GM23338 (cell line): ENCODE data around the gene TFPI2. TPM values are rescaled to one million over a fixed set of nuclear protein-coding genes. Genes with fewer than 3 reads are reported as not detected.
A peak's percentile ranks its signal among the peaks of the same experiment; 100 is the strongest.

Source experiments
- ATAC-seq: fragments of 200-7000 bp; cut with Tn5 transposase; 3 replicates; pipeline ENCODE4 v1.9.1; 2020
- DNase-seq: peaks from one replicate; pipeline ENCODE4 v3.0.0-alpha.2; 2015; ENCODE audit warnings: low spot score
- H2AFZ ChIP-seq: fragments of 200-600 bp; sonication (generic); 2 replicates; pipeline ENCODE4 v1.8.0; 2016; ENCODE audit warnings: antibody characterized with exemption, mild to moderate bottlenecking, moderate library complexity
- H3F3A ChIP-seq: fragments of 200-600 bp; sonication (generic); replicated peaks from 2 replicates; pipeline ENCODE4 v1.8.0; 2017; ENCODE audit warnings: antibody characterized with exemption, mixed run types, low read depth
- H3K27ac ChIP-seq: fragments of 200-600 bp; sonication (generic); 2 replicates; pipeline ENCODE4 v1.6.1; 2016; ENCODE audit warnings: low read depth
- H3K27me3 ChIP-seq: fragments of 200-600 bp; sonication (generic); 2 replicates; pipeline ENCODE4 v1.8.0; 2016; ENCODE audit warnings: mild to moderate bottlenecking, mixed run types, moderate library complexity; ENCODE audit not compliant: insufficient read depth
- H3K36me3 ChIP-seq: fragments of 200-600 bp; sonication (generic); 2 replicates; pipeline ENCODE4 v1.8.0; 2016; ENCODE audit warnings: mild to moderate bottlenecking; ENCODE audit not compliant: insufficient read depth
- H3K4me1 ChIP-seq: fragments of 200-600 bp; sonication (generic); 2 replicates; pipeline ENCODE4 v1.8.0; 2016; ENCODE audit warnings: mild to moderate bottlenecking, moderate library complexity; ENCODE audit not compliant: insufficient read depth
- H3K4me2 ChIP-seq: fragments of 200-600 bp; sonication (generic); 2 replicates; pipeline ENCODE4 v1.7.1; 2017; ENCODE audit warnings: mixed run types
- H3K4me3 ChIP-seq: fragments of 200-600 bp; sonication (generic); 2 replicates; pipeline ENCODE4 v1.6.1; 2016; ENCODE audit warnings: mixed run types
- H3K79me2 ChIP-seq: fragments of 200-600 bp; sonication (generic); replicated peaks from 2 replicates; pipeline ENCODE4 v1.8.0; 2017; ENCODE audit warnings: mild to moderate bottlenecking; ENCODE audit not compliant: insufficient read depth
- H3K9me2 ChIP-seq: fragments of 200-600 bp; sonication (generic); 2 replicates; pipeline ENCODE4 v1.8.0; 2017; ENCODE audit not compliant: insufficient read depth
- H4K20me1 ChIP-seq: fragments of 200-600 bp; sonication (generic); replicated peaks from 2 replicates; pipeline ENCODE4 v1.8.0; 2017; ENCODE audit warnings: mild to moderate bottlenecking; ENCODE audit not compliant: insufficient read depth
- H3K27ac Mint-ChIP-seq: 2 replicates; pipeline ENCODE4 v1.8.0; 2020; ENCODE audit warnings: inconsistent platforms, mild to moderate bottlenecking, moderate library complexity, mixed read lengths
- H3K27me3 Mint-ChIP-seq: 3 replicates; pipeline ENCODE4 v1.8.0; 2022; ENCODE audit warnings: low read depth, mild to moderate bottlenecking, moderate library complexity, mixed read lengths, inconsistent platforms; ENCODE audit not compliant: insufficient read depth, poor library complexity
- H3K36me3 Mint-ChIP-seq: 3 replicates; pipeline ENCODE4 v1.8.0; 2021; ENCODE audit warnings: low read depth, mild to moderate bottlenecking, inconsistent platforms, moderate library complexity, mixed read lengths
- H3K4me1 Mint-ChIP-seq: 3 replicates; pipeline ENCODE4 v1.8.0; 2020; ENCODE audit warnings: mild to moderate bottlenecking, inconsistent platforms, mixed read lengths
- H3K4me3 Mint-ChIP-seq: 3 replicates; pipeline ENCODE4 v1.8.0; 2021; ENCODE audit warnings: moderate library complexity, mild to moderate bottlenecking, inconsistent platforms, mixed read lengths
- H3K9me3 Mint-ChIP-seq: 3 replicates; pipeline ENCODE4 v1.8.0; 2020; ENCODE audit warnings: moderate library complexity, mild to moderate bottlenecking, inconsistent platforms, mixed read lengths
- EZH2 ChIP-seq: fragments of 200-600 bp; sonication (generic); IDR thresholded peaks from one replicate; pipeline ENCODE4 v1.8.0; 2017; ENCODE audit warnings: antibody characterized with exemption, mild to moderate bottlenecking, low read depth; ENCODE audit not compliant: unreplicated experiment
- EZH2phosphoT487 ChIP-seq: fragments of 200-600 bp; sonication (generic); IDR thresholded peaks from one replicate; pipeline ENCODE4 v1.8.1; 2018; ENCODE audit warnings: antibody characterized with exemption; ENCODE audit not compliant: unreplicated experiment
- JUNB ChIP-seq: IDR thresholded peaks from one replicate; pipeline ENCODE4 v1.6.1; 2016; ENCODE audit warnings: antibody characterized with exemption; ENCODE audit not compliant: unreplicated experiment
- NANOG ChIP-seq: IDR thresholded peaks from 2 replicates; pipeline ENCODE4 v1.6.1; 2016; ENCODE audit warnings: antibody characterized with exemption, borderline replicate concordance
- polyA plus RNA-seq: library from polyadenylated mRNA; unstranded; fragments of >200 nt; fragmentation: Nextera tagmentation; extraction: Ambion mirVana; gene quantifications from 2 replicates; pipeline ENCODE4 v1.2.1, GENCODE V29; 2016
- total RNA-seq: library from RNA; depleted of rRNA; stranded (reverse); fragments of >200 nt; shearing (Covaris generic); gene quantifications from 2 replicates; pipeline ENCODE4 v1.2.3, GENCODE V29; 2014
- TF ChIP-seq, protein P1 (sequence below): fragments of 250-450 bp; sonication (Bioruptor Pico); IDR thresholded peaks from 2 replicates; pipeline ENCODE4 v1.5.0; 2020; ENCODE audit warnings: mild to moderate bottlenecking, moderate library complexity
- TF ChIP-seq, protein P2 (sequence below): IDR thresholded peaks from 2 replicates; pipeline ENCODE4 v1.6.1; 2016; ENCODE audit warnings: antibody characterized with exemption
- TF ChIP-seq, protein P3 (sequence below): IDR thresholded peaks from one replicate; pipeline ENCODE4 v1.6.1; 2018; ENCODE audit warnings: antibody characterized with exemption; ENCODE audit not compliant: unreplicated experiment

TFPI2 gene
- total and polyA plus RNA-seq, 2 experiments from 2014 or later: 13.3 to 18.1 TPM

DNA sequence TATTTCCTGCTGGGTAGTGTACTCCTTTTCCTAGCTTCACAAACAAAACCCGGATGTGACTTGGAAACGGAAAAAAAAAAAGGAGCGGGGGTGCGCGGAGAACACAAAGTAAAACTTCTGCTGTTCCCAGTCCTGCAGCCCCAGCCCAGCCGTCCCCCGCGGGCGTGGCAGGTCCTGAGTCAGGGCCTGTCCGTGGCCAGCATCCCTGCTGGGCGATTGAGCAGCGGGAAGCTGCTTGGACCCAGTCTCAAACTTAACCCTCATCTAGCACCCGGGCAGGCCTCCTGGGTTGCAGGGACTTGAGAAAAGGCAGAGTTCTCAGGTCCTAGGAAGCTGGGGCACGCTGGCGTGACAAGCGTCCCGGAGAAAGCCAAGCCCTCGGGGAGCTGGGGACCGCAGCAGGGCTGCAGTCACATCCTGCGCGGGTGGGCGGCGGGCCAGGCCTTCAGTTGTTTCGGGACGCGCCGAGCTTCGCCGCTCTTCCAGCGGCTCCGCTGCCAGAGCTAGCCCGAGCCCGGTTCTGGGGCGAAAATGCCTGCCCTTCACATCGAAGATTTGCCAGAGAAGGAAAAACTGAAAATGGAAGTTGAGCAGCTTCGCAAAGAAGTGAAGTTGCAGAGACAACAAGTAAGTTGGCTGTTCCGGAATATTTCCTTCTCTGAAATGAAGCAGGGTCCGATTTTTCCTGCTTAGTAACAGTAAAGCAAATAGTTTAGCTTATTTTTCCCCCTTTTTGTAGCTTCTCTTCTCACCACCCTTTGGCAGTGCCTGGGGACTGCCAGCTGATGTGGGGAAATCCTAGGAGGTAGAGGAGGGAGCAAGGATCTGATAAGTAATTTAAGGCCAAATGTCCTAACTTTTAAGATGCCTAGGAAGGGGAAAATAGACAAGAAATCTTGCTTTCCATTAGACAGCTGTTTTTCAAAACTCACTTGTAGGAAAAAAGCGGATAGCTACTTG lies 31.3 kb upstream of the TFPI2 start, which contains the start of gene GNG11 (continued):
- TF ChIP-seq, protein P1, sequence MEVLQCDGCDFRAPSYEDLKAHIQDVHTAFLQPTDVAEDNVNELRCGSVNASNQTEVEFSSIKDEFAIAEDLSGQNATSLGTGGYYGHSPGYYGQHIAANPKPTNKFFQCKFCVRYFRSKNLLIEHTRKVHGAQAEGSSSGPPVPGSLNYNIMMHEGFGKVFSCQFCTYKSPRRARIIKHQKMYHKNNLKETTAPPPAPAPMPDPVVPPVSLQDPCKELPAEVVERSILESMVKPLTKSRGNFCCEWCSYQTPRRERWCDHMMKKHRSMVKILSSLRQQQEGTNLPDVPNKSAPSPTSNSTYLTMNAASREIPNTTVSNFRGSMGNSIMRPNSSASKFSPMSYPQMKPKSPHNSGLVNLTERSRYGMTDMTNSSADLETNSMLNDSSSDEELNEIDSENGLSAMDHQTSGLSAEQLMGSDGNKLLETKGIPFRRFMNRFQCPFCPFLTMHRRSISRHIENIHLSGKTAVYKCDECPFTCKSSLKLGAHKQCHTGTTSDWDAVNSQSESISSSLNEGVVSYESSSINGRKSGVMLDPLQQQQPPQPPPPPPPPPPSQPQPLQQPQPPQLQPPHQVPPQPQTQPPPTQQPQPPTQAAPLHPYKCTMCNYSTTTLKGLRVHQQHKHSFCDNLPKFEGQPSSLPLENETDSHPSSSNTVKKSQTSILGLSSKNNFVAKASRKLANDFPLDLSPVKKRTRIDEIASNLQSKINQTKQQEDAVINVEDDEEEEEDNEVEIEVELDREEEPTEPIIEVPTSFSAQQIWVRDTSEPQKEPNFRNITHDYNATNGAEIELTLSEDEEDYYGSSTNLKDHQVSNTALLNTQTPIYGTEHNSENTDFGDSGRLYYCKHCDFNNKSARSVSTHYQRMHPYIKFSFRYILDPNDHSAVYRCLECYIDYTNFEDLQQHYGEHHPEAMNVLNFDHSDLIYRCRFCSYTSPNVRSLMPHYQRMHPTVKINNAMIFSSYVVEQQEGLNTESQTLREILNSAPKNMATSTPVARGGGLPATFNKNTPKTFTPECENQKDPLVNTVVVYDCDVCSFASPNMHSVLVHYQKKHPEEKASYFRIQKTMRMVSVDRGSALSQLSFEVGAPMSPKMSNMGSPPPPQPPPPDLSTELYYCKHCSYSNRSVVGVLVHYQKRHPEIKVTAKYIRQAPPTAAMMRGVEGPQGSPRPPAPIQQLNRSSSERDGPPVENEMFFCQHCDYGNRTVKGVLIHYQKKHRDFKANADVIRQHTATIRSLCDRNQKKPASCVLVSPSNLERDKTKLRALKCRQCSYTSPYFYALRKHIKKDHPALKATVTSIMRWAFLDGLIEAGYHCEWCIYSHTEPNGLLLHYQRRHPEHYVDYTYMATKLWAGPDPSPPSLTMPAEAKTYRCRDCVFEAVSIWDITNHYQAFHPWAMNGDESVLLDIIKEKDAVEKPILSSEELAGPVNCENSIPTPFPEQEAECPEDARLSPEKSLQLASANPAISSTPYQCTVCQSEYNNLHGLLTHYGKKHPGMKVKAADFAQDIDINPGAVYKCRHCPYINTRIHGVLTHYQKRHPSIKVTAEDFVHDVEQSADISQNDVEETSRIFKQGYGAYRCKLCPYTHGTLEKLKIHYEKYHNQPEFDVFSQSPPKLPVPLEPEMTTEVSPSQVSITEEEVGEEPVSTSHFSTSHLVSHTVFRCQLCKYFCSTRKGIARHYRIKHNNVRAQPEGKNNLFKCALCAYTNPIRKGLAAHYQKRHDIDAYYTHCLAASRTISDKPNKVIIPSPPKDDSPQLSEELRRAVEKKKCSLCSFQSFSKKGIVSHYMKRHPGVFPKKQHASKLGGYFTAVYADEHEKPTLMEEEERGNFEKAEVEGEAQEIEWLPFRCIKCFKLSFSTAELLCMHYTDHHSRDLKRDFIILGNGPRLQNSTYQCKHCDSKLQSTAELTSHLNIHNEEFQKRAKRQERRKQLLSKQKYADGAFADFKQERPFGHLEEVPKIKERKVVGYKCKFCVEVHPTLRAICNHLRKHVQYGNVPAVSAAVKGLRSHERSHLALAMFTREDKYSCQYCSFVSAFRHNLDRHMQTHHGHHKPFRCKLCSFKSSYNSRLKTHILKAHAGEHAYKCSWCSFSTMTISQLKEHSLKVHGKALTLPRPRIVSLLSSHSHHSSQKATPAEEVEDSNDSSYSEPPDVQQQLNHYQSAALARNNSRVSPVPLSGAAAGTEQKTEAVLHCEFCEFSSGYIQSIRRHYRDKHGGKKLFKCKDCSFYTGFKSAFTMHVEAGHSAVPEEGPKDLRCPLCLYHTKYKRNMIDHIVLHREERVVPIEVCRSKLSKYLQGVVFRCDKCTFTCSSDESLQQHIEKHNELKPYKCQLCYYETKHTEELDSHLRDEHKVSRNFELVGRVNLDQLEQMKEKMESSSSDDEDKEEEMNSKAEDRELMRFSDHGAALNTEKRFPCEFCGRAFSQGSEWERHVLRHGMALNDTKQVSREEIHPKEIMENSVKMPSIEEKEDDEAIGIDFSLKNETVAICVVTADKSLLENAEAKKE (CRISPR knock-in tag): no peak
- no peak for TF ChIP-seq NANOG

DNA sequence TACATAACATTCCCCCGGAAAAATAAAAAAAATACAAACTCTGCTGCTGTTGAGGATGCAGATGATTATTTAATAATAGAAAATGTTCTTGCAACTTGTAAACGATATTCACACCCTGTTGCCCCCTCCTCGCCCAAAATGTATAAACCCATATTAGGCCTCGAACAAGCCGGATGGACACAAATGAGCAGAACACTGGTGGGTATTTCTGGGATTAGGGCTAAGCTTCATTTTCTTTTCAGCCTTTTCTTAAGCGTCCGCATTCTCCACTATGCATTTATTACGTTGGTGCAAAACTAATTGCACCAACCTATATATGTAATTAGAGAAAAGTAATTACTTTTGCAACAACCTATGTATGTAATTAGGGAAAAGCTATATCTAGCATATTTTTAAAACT lies 30.6 kb upstream of the TFPI2 start:
- Histone ChIP-seq H3K9me2 (no peaks in the 10 kb centered on the region), H3K36me3 (no peaks in the 10 kb centered on the region), H4K20me1 (no peaks in the 10 kb centered on the region), H3K4me1 (peaks cover 21% of the 10 kb centered on the region), H3K79me2 (no peaks in the 10 kb centered on the region), H3K4me3 (peak overlapping the region; percentile 65), H3K4me2 (peak overlapping the region; percentile 75), H2AFZ (peak overlapping the region; percentile 90), H3K27me3 (peaks cover 6% of the 10 kb centered on the region; the same call in 1 of the 2 replicates), H3F3A (no peaks in the 10 kb centered on the region), H3K27ac (no peak overlapping the region)
- Mint-ChIP-seq H3K27ac (no peak overlapping the region), H3K4me3 (peak overlapping the region; percentile 68), H3K36me3 (no peaks in the 10 kb centered on the region), H3K4me1 (peaks cover 14% of the 10 kb centered on the region; the same call in 2 of the 3 replicates), H3K9me3 (no peaks in the 10 kb centered on the region), H3K27me3 (no peaks in the 10 kb centered on the region)
- ATAC-seq (no peak), DNase-seq (no peak)
- no peak for TF ChIP-seq NANOG
- no peak for TF ChIP-seq EZH2phosphoT487
- TF ChIP-seq JUNB: no peak
- no peak for TF ChIP-seq EZH2
- TF ChIP-seq, protein P2, sequence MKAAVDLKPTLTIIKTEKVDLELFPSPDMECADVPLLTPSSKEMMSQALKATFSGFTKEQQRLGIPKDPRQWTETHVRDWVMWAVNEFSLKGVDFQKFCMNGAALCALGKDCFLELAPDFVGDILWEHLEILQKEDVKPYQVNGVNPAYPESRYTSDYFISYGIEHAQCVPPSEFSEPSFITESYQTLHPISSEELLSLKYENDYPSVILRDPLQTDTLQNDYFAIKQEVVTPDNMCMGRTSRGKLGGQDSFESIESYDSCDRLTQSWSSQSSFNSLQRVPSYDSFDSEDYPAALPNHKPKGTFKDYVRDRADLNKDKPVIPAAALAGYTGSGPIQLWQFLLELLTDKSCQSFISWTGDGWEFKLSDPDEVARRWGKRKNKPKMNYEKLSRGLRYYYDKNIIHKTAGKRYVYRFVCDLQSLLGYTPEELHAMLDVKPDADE: no peak
- TF ChIP-seq, protein P3, sequence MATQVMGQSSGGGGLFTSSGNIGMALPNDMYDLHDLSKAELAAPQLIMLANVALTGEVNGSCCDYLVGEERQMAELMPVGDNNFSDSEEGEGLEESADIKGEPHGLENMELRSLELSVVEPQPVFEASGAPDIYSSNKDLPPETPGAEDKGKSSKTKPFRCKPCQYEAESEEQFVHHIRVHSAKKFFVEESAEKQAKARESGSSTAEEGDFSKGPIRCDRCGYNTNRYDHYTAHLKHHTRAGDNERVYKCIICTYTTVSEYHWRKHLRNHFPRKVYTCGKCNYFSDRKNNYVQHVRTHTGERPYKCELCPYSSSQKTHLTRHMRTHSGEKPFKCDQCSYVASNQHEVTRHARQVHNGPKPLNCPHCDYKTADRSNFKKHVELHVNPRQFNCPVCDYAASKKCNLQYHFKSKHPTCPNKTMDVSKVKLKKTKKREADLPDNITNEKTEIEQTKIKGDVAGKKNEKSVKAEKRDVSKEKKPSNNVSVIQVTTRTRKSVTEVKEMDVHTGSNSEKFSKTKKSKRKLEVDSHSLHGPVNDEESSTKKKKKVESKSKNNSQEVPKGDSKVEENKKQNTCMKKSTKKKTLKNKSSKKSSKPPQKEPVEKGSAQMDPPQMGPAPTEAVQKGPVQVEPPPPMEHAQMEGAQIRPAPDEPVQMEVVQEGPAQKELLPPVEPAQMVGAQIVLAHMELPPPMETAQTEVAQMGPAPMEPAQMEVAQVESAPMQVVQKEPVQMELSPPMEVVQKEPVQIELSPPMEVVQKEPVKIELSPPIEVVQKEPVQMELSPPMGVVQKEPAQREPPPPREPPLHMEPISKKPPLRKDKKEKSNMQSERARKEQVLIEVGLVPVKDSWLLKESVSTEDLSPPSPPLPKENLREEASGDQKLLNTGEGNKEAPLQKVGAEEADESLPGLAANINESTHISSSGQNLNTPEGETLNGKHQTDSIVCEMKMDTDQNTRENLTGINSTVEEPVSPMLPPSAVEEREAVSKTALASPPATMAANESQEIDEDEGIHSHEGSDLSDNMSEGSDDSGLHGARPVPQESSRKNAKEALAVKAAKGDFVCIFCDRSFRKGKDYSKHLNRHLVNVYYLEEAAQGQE: no peak
